ENCODE results near the gene FKBP4. TPM values are rescaled to one million over a fixed set of nuclear protein-coding genes. Genes with fewer than 3 reads are reported as not detected.

The FKBP4 gene
- total RNA-seq, 1 experiment from 2014 or later = 118 TPM

GRCh38 chr12:2791089-2791488, 3.7 kb upstream of the FKBP4 start:
- no peaks in the 10 kb centered on the region for H3K27me3 ChIP-seq (replicated peaks; ENCODE audit: control insufficient read depth, insufficient read depth, low read length)
- Mint-ChIP-seq H3K27me3 (ENCODE audit: insufficient read depth, unreplicated experiment) (peaks cover 9% of the 10 kb centered on the region), H3K9me3 (ENCODE audit: unreplicated experiment) (no peaks in the 10 kb centered on the region), H3K4me1 (ENCODE audit: low read depth, unreplicated experiment) (peaks cover 2% of the 10 kb centered on the region), H3K4me3 (ENCODE audit: unreplicated experiment) (no peak overlapping the region), H3K36me3 (ENCODE audit: insufficient read depth, unreplicated experiment) (peaks cover 9% of the 10 kb centered on the region), H3K27ac (ENCODE audit: unreplicated experiment) (no peak overlapping the region)
- H3K36me3 ChIP-seq (ENCODE audit: control insufficient read depth, insufficient read depth, low read length) = no peaks in the 10 kb centered on the region
- no peak overlapping the region for H3K4me3 ChIP-seq (ENCODE audit: low read depth, low read length)
- BruUV-seq (replicated peaks) = no TSS peak
- ChIA-PET CTCF (interaction anchor here (0.5 to 0.6 kb wide), 2 partner anchors 430 to 910 kb away, joined by 3 read pairs; no protein-coding TSS in a partner anchor), POLR2A (no interaction called here)
- intact Hi-C loops (cut with micrococcal nuclease; ENCODE audit: unreplicated experiment) = no loop called here
- TF ChIP-seq CTCF (IDR thresholded peaks at IDR 0.05; ENCODE audit: insufficient read depth in 1 of 2, low read depth in 1 of 2, low read length in 1 of 2, severe bottlenecking in 1 of 2, unreplicated experiment in 1 of 2) = no peak
- peaks cover 9% of the 10 kb centered on the region; the same call in 1 of the 2 replicates for H3K4me1 ChIP-seq
- DNase-seq = peak in 1 of 2 experiments; percentile 27
- H3K9me3 ChIP-seq = no peaks in the 10 kb centered on the region

- CTCF ChIA-PET = interaction anchor here (0.7 kb wide), 2 partner anchors 248 to 432 kb away, joined by 3 read pairs; no protein-coding TSS in a partner anchor
- Mint-ChIP-seq H3K4me1 (ENCODE audit: low read depth, unreplicated experiment) (peaks cover 16% of the 10 kb centered on the region), H3K36me3 (ENCODE audit: insufficient read depth, unreplicated experiment) (peaks cover 27% of the 10 kb centered on the region), H3K27ac (ENCODE audit: unreplicated experiment) (no peak overlapping the region), H3K4me3 (ENCODE audit: unreplicated experiment) (peak overlapping the region; percentile 75), H3K9me3 (ENCODE audit: unreplicated experiment) (no peaks in the 10 kb centered on the region), H3K27me3 (ENCODE audit: insufficient read depth, unreplicated experiment) (peaks cover 9% of the 10 kb centered on the region)
- intact Hi-C loops (cut with micrococcal nuclease; ENCODE audit: unreplicated experiment) = no loop called here
- Histone ChIP-seq H3K36me3 (ENCODE audit: control insufficient read depth, insufficient read depth, low read length) (no peaks in the 10 kb centered on the region; the same call in 1 of the 2 replicates), H3K4me1 (peaks cover 15% of the 10 kb centered on the region), H3K27me3 (replicated peaks; ENCODE audit: control insufficient read depth, insufficient read depth, low read length) (no peaks in the 10 kb centered on the region), H3K4me3 (ENCODE audit: low read depth, low read length) (no peak overlapping the region), H3K9me3 (no peaks in the 10 kb centered on the region)
- no TSS peak for BruUV-seq (replicated peaks)
- POLR2A ChIA-PET = interaction anchor here (0.8 kb wide), 1 partner anchor 1205 kb away, joined by 7 read pairs; no protein-coding TSS in a partner anchor
- no peak for DNase-seq
- TF ChIP-seq CTCF (IDR thresholded peaks at IDR 0.05; ENCODE audit: insufficient read depth in 1 of 2, low read depth in 1 of 2, low read length in 1 of 2, severe bottlenecking in 1 of 2, unreplicated experiment in 1 of 2) = no peak
Observed at GRCh38 chr12:2792671-2793500, 1.9 kb upstream of the FKBP4 start.

GRCh38 chr12:2793561-2793960, 1.2 kb upstream of the FKBP4 start:
- TF ChIP-seq CTCF (IDR thresholded peaks at IDR 0.05; ENCODE audit: insufficient read depth in 1 of 2, low read depth in 1 of 2, low read length in 1 of 2, severe bottlenecking in 1 of 2, unreplicated experiment in 1 of 2) = no peak
- CTCF ChIA-PET = interaction anchor here (0.7 kb wide), 1 partner anchor 248 kb away, joined by 3 read pairs; no protein-coding TSS in a partner anchor
- intact Hi-C loops (cut with micrococcal nuclease; ENCODE audit: unreplicated experiment) = no loop called here
- Mint-ChIP-seq H3K36me3 (ENCODE audit: insufficient read depth, unreplicated experiment) (peaks cover 34% of the 10 kb centered on the region), H3K27ac (ENCODE audit: unreplicated experiment) (no peak overlapping the region), H3K27me3 (ENCODE audit: insufficient read depth, unreplicated experiment) (peaks cover 3% of the 10 kb centered on the region), H3K9me3 (ENCODE audit: unreplicated experiment) (no peaks in the 10 kb centered on the region), H3K4me3 (ENCODE audit: unreplicated experiment) (peak overlapping the region; percentile 75), H3K4me1 (ENCODE audit: low read depth, unreplicated experiment) (peaks cover 16% of the 10 kb centered on the region)
- Histone ChIP-seq H3K4me3 (ENCODE audit: low read depth, low read length) (no peak overlapping the region), H3K4me1 (peaks cover 15% of the 10 kb centered on the region), H3K9me3 (no peaks in the 10 kb centered on the region), H3K36me3 (ENCODE audit: control insufficient read depth, insufficient read depth, low read length) (peaks cover 4% of the 10 kb centered on the region), H3K27me3 (replicated peaks; ENCODE audit: control insufficient read depth, insufficient read depth, low read length) (no peaks in the 10 kb centered on the region)
- no peak for DNase-seq
- BruUV-seq (replicated peaks) = TSS peak; percentile 35
- POLR2A ChIA-PET = no interaction called here
